Measurements from ENCODE around the gene ZNF639. TPM values are rescaled to one million over a fixed set of nuclear protein-coding genes. Genes with fewer than 3 reads are reported as not detected.

The ZNF639 gene
- total RNA-seq, 1 donor from 2014 or later, result 40.2 TPM

- H3K4me3 Mint-ChIP-seq, result no peak overlapping the region
- no peak for TF ChIP-seq CTCF (IDR thresholded peaks at IDR 0.05; ENCODE audit: unreplicated experiment)
- no peaks in the 10 kb centered on the region for H3K27me3 Mint-ChIP-seq (ENCODE audit: low read depth)
- DNase-seq (ENCODE audit: low spot score in 2 of 2, unreplicated experiment in 2 of 2), result no peak
- no peaks in the 10 kb centered on the region for H3K9me3 Mint-ChIP-seq
- H3K27ac Mint-ChIP-seq, result no peak overlapping the region
- peaks cover 19% of the 10 kb centered on the region for H3K36me3 Mint-ChIP-seq
- no peaks in the 10 kb centered on the region for H3K4me1 Mint-ChIP-seq
Observed at GRCh38 chr3:179376474-179376873, 53.6 kb downstream of the ZNF639 start.

Other genes starting within 250 kb of the ZNF639 start
- gene PIK3CA, start 174.7 kb upstream of the ZNF639 start, total RNA-seq, result 20.4 to 23.0 TPM (median 22.4 TPM) in 3 replicates
- 4.1 to 5.2 TPM (median 4.9 TPM) in 3 replicates for gene KCNMB3, start 71.9 kb upstream of the ZNF639 start, total RNA-seq
- gene MFN1, start 24.7 kb downstream of the ZNF639 start, total RNA-seq, result 61.0 to 65.5 TPM (median 64.7 TPM) in 3 replicates
- gene GNB4, start 128.4 kb downstream of the ZNF639 start, total RNA-seq, result 18.7 to 19.1 TPM (median 19.1 TPM) in 3 replicates
- gene ACTL6A, start 239.9 kb downstream of the ZNF639 start, total RNA-seq, result 43.5 to 45.2 TPM (median 44.2 TPM) in 3 replicates